ENCODE results near the gene TMEM254. TPM values are rescaled to one million over a fixed set of nuclear protein-coding genes. Genes with fewer than 3 reads are reported as not detected.
"Not testable (repeated sequence)": the region's sequence is repeated elsewhere in the genome, so short reads cannot be mapped to it uniquely, and the experiment has no call there.

Gene TMEM254
- total RNA-seq, 1 donor = 9.9 TPM

DNA sequence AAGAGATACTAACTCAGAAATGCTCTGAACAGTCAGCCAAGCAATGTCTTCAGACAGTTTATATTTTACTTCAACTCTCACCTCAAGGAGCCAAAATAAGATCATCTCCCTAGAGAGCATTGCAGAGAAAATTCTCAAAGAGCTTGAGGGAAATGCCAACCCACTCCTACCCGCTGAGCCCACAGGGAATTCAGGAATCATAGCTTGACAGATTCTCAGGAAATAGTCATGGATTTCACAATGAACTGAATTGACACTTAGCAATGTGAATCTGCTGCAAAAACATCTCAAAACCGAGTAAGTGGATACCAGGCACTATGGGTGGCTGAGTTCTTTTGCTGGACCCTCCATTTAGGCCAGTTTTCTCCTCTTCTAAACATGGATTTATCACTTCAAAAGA, 44.3 kb downstream of the TMEM254 start:
- DNase-seq (ENCODE audit: low read depth) = no peak
- TF ChIP-seq, protein P1, sequence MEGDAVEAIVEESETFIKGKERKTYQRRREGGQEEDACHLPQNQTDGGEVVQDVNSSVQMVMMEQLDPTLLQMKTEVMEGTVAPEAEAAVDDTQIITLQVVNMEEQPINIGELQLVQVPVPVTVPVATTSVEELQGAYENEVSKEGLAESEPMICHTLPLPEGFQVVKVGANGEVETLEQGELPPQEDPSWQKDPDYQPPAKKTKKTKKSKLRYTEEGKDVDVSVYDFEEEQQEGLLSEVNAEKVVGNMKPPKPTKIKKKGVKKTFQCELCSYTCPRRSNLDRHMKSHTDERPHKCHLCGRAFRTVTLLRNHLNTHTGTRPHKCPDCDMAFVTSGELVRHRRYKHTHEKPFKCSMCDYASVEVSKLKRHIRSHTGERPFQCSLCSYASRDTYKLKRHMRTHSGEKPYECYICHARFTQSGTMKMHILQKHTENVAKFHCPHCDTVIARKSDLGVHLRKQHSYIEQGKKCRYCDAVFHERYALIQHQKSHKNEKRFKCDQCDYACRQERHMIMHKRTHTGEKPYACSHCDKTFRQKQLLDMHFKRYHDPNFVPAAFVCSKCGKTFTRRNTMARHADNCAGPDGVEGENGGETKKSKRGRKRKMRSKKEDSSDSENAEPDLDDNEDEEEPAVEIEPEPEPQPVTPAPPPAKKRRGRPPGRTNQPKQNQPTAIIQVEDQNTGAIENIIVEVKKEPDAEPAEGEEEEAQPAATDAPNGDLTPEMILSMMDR (IDR thresholded peaks at IDR 0.05; ENCODE audit: insufficient read depth, low read depth, low read length) = no peak

DNA sequence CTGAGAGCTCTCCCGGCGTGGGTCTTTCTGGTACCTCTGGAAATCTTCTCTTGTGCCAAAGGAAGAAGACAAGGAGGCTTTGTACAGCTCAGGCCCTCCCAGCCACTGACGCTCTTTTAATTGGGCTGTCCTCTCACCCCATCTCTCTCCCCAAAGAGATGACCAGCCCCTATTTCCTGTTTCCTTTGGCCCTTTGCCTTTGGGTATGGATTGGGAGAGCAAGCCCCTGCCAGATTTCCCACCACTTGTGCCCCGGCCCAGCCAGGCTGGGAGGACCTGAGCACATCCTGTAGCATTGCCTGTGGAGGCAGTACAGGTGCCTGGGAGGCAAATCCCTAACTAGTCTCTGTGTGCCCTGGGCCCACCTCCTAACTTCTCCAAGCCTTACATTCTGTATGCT, 48.4 kb downstream of the TMEM254 start:
- no peak overlapping the region for H3K4me3 ChIP-seq (ENCODE audit: low read depth, low read length)
- no peak for DNase-seq (ENCODE audit: low read depth)
- TF ChIP-seq, protein P1 (IDR thresholded peaks at IDR 0.05; ENCODE audit: insufficient read depth, low read depth, low read length) = no peak

More for the DNA sequence above, 44.3 kb downstream of the TMEM254 start:
- H3K4me3 ChIP-seq (ENCODE audit: low read depth, low read length) = no peak overlapping the region

GRCh38 chr10:80131499-80131901, 53.0 kb downstream of the TMEM254 start:
- H3K4me3 ChIP-seq (ENCODE audit: low read depth, low read length) = no peak overlapping the region
- TF ChIP-seq, protein P1 (IDR thresholded peaks at IDR 0.05; ENCODE audit: insufficient read depth, low read depth, low read length) = no peak
- no peak for DNase-seq (ENCODE audit: low read depth)

GRCh38 chr10:80132299-80133139, 54.1 kb downstream of the TMEM254 start, which contains the start of gene PLAC9:
PLAC9 (plus strand) TSS chr10:80132730; CDS start chr10:80132763, 33 bp downstream.
- TF ChIP-seq, protein P1 (IDR thresholded peaks at IDR 0.05; ENCODE audit: insufficient read depth, low read depth, low read length) = no peak
- DNase-seq (ENCODE audit: low read depth) = no peak

DNA sequence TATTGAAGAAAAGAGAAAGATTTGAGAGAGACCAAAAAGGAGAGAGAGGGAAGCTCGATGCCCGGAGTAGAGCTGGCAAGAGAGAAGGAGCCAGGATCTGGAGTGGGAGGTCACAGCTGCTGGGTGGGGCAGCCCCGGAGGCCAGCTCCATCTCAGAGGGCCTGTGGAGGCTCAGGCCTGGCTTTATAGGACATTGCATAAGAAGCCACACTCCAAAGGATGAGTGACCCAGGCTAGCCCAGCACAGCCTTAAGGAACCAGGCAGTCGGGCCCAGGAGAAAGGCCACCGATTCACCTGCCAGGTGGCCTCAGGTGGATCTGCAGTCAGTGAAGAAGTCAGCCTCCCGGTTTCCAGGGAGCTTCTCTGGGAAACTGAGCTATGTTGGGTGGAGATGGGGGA, 54.7 kb downstream of the TMEM254 start:
- TF ChIP-seq, protein P1 (IDR thresholded peaks at IDR 0.05; ENCODE audit: insufficient read depth, low read depth, low read length) = no peak
- peak overlapping the region; percentile 56 for H3K4me3 ChIP-seq (ENCODE audit: low read depth, low read length)
- peak; percentile 33 for DNase-seq (ENCODE audit: low read depth)

More at GRCh38 chr10:80132299-80133139, 54.1 kb downstream of the TMEM254 start, which contains the start of gene PLAC9:
- peak within 1 kb of the TSS; percentile 56 for H3K4me3 ChIP-seq (ENCODE audit: low read depth, low read length)

- H3K4me3 ChIP-seq (ENCODE audit: low read depth, low read length) = peak overlapping the region; percentile 15
Observed at GRCh38 chr10:80133687-80134086, 55.2 kb downstream of the TMEM254 start.

DNA sequence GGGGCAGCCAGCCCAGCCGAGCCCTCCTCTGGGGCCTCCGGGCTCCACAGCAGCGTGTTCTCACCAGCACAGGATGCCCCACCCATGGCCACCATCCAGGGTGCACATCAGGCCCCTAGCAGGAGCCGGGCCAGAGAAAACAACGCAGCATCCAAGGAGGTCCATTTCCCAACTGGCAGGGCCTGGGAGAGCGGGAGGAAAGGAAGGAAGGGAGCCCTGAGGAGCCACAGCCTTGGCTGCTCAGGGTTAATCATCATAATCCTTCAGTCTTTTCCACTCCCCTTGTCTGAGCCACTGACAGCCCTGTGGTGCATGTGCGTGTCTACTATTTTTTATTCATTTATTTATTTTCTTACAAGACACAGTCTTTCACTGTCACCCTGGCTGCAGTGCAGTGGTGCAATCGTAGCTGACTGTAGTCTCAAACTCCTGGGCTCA, 57.7 kb downstream of the TMEM254 start:
- no peak overlapping the region for H3K4me3 ChIP-seq (ENCODE audit: low read depth, low read length)
- TF ChIP-seq, protein P1 (IDR thresholded peaks at IDR 0.05; ENCODE audit: insufficient read depth, low read depth, low read length) = no peak
- peak; percentile 69 for DNase-seq (ENCODE audit: low read depth)

More at GRCh38 chr10:80133687-80134086, 55.2 kb downstream of the TMEM254 start:
- DNase-seq (ENCODE audit: low read depth) = not testable (repeated sequence)
